Sigmoid colon (tissue), 3 donors: ENCODE data around the gene RTL10.

Experiments
- CTCF ChIP-seq, 4 experiments: fragments of 450-650 bp in 3 of 4; fragments of 200-600 bp in 1 of 4; IDR thresholded peaks; one replicate each; pipeline ENCODE4 v1.5.1; 2016 to 2019; ENCODE audit warnings: antibody characterized with exemption in 4 of 4, mild to moderate bottlenecking in 3 of 4, moderate library complexity in 2 of 4
- POLR2A ChIP-seq, 2 donors: fragments of 450-650 bp; IDR thresholded peaks; one replicate each; pipeline ENCODE4 v1.6.1; 2016; ENCODE audit warnings: antibody characterized with exemption in 2 of 2, mild to moderate bottlenecking in 2 of 2, moderate library complexity in 2 of 2

GRCh38 chr22:19879246-19879570 is 24.5 kb upstream of the RTL10 start:
- TF ChIP-seq CTCF (IDR thresholded peaks at IDR 0.05): no peak
- no peak for TF ChIP-seq POLR2A (IDR thresholded peaks at IDR 0.05)
